AML-193 (cell line): Measurements from ENCODE around the gene PYGB.

Source experiments
- DNase-seq, 2 experiments: peaks; one replicate each; lab custom pipeline; 2025; lab: John Stamatoyannopoulos, UW

The PYGB gene

DNA sequence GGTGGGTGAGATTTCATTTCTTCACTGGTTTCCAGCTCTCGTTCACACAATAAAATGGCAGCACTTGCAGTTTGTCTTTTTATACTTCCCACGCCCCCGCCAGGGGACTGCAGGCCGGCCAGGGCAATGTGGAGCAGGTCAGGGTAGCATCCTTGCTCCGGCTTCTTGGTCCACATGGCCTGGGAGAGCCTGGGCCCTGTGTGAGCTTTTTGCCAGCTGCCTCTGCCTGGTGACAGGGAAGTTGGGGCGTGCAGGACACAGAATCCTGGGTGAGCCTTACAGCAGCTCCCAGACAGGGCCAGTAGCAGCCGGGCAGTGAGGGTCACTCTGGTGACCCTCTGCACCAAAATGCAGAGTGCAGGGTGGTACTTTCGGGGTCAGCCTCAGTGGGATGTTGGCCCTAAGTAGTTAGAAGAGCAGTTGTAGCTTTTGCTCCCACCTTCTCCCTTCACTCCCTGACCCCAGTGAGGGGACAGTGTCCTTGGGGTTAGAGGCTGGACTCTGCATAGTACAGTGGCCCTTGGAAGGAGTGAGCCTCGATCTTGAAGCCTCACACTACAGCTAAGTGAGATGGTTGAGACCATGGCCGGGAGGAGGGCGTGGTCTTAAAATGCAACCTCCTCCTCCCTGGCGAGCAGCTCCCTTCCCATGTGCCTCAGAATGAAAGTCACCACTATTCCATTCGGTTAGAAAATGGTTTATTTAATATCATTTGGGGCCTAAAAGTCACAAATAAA is 23.8 kb downstream of the PYGB start:
- no peak for DNase-seq

DNA sequence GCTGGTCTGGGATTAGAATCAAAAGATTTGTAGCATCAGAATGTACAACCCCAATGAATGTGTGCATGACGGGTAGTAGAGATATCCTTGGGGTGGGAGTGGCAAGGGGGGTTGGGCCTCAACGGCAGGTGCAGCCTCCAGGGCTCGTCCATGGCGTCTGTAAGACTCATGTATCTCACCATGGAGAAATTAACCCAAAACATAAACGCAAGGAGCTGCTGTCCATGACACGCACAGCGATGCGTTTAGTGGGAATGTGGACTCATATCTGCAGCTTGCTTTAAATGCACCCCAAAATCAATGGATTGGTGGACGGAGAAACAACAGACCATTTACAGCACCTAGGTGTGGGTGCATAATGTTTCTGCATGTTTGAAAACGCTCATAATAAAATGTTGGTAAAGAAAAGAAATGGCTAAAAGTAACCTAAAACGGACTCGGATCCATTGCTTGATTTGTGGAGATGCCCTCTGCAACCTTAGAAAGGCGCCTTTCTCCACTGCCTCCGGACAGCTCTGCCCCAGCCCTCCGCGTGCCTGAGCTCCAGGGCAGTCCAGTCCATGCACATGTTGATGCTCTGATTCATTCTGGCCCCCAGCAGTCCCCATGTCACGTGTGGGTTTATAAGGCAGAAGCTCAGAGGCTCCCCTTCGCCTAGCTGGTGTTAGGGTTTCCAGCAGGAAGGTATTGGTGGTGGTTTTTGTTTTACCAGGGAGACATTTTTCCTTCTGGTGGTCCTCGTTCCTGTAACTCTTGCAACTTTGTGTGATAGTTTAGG is 24.5 kb downstream of the PYGB start:
- no peak for DNase-seq

DNA sequence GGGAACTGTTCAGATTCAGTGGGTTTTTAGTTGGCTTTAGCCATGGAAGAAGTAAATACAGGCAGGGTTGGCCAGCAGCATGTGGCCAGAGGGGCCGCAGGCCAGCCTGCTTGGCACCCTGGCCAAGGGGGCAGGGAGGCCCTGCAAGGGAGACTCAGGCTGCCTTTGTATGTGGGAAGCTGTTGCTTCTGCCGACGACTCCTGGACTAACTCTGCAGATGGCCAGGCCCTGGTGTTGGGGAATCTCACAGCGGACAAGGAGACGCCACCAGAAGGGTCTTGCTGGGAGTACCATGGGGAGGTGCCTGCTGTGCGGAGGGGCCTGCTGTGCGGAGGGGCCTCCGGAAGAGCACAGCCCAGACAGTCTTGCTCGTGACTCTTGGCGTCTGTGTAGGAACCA is 25.2 kb downstream of the PYGB start:
- DNase-seq, result no peak

DNA sequence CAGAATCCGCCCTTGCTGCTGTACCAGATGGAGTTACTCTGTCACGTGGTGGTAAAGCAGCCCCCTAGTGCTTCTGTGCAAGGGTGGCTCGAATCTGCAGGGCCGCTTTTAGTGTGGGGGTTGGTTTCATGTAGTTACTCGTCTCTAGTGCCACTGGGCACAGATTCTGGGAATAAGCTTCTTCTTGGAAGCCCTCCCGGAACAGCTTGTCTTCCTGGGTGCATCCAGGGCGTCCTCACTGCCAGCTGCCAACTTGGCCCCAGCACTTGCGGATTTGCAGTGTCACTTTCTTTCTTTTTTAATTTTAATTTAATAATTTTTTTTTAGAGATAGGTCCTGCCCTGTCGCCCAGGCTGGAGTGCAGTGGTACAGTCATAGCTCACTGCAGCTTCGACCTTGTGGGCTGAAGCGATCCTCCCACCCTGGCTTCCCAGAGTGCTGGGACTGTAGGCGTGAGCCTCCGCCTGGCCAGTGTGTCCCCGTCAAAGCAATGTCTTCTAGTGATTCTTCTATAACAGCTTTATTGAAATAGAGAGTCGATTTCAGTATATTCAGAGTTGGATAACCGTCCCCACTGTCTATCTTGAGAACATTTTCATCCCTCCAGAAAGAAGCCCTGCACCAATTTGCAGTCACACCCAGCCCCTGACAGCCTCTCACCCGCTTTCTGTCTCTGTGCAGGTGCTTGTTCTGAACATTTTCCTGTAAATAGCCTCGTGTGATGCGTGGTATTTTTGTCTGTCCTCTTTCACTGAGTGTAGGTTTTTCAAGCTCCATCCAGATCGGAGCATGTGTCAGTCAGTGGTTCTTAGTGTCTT is 25.9 kb downstream of the PYGB start:
- no peak for DNase-seq

DNA sequence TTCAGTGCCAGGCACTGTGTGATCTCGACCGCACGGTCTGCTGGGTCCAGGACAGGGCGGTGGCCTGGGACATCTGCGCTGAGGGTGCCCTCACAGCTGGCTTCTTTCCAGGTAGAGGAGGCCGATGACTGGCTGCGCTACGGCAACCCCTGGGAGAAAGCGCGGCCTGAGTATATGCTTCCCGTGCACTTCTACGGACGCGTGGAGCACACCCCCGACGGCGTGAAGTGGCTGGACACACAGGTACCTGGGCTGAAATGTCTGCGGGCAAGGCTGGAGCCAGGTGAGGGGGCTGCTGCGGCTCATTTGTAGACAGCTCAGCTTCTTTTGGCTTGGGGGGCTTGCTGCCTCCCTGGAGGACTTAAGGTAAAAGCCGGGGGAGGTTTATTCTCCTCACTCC is 26.6 kb downstream of the PYGB start:
- DNase-seq, result no peak

DNA sequence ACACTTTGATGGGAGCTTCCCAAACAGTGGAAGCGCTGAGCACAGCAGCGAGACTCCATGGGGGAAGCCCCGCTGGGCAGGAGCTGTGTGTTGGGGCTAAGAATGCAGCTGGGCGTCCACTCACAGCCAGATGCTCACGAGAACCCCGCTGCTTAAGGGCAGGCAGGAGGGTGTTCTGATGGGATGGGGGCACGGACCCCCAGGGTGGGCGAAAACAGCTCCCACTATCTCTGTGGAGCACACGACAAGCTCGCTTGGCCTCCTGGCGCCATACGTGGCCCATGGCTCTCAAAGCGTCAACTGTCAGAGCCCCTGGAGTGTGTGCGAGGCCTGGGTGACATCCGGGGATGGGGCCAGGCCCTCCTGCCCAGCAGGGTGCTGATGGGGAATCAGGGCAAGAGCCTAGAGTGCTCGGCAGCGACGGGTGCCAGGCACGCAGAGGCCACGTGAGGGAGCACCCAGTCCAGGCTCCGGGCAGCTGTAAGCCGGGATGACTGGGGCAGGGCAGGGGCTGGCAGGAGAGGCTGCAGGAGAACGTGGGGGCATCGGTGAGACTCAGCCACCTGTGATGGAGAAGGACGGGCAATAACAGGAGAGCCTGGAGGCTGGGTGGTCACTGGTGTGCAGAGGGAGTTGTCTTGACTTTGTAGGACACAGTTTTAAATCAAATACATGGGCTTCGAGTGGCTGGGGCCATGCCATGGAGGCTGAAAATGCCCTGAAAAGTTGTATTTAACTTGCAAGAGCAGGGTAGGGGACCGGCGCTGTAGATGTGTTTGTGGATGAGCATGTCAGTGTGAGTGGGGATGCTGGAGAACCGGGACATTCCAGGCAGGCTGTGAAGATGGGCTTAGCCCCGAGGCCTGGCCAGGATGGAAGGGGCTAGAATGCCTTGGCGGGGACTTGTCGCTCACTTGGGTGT is 27.3 kb downstream of the PYGB start:
- no peak for DNase-seq

DNA sequence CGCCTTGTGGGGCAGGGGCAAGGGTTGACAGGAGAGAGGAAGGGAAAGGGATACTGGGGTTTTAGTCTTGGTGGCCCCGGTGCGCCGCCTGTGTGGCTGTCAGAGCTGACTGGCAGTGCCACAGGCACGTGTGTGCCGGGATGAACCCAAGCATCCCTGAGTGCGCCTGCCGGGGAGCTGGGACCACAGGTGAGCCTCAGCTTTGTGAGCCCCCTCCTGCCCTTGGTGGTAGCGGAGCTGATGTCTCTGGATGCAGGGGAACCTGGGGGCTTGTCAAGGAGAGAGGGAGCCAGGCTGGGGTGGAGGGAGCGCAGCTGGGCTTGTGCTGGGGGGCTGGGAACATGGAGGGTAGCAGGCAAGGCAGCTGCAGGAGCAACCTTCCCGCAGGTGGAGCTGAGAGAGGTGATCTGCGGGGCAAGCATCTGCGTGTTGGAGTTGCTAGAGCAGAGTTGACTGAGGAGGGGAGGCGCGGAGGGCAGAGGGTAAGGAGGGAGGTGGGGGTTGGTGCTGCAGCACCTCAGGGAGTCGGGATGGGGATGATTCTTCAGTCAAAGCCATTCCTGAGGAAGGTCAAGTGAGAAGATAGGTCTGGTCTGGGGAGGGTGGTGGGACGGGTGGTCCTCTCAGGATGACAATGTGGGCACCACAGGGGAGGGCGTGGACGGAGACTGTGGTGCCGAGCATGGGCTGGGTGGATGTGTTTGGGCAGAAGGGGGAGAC is 28.1 kb downstream of the PYGB start:
- no peak for DNase-seq

DNA sequence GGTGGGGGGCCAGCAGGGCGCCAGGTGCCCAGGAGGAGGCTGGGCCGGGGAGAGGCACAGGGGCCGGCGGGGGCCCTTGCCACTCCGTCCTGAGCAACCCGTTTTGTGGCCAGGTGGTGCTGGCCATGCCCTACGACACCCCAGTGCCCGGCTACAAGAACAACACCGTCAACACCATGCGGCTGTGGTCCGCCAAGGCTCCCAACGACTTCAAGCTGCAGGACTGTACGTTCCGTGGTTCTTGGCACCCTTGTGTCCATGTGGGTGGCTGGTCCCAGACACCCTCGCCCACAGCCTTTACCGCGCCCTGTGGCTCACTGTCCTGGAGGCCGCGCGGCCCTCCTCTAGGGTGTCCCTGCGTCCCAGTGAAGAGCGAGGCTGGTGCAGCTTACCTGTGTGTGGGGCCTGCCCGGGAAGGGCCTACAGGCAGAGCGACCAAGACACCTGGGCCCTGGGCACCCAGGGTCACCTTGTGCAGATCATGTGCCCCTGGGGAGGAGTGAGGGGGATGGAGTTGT is 28.7 kb downstream of the PYGB start:
- DNase-seq, result no peak

GRCh38 chr20:25277051-25277801 is 29.3 kb downstream of the PYGB start:
- no peak for DNase-seq

DNA sequence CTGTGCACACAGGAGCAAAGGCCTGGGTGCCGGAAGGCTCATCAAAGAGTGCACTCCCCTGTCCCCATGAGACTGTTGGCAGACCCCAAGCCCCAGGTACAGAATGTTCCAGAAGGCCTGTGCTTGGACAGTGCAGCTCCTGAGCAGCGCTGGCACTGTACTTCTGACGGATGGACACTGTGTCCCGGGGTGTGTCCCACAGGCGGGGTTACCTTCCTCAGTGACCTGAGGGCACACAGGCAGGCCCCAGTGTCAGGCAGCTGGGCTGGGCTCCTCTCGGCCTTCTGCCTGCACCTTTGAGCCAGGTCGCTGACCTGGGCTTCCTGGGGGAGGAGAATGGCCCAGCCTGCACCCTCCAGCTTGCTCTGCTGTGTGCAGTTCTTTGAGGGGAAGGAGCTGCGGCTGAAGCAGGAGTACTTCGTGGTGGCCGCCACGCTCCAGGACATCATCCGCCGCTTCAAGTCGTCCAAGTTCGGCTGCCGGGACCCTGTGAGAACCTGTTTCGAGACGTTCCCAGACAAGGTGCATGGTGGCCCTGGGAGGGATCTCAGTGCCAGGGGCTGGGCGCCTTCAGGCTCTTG is 30.1 kb downstream of the PYGB start:
- no peak for DNase-seq

- no peak for DNase-seq
Measured at GRCh38 chr20:25278636-25279361, 30.9 kb downstream of the PYGB start.

DNA sequence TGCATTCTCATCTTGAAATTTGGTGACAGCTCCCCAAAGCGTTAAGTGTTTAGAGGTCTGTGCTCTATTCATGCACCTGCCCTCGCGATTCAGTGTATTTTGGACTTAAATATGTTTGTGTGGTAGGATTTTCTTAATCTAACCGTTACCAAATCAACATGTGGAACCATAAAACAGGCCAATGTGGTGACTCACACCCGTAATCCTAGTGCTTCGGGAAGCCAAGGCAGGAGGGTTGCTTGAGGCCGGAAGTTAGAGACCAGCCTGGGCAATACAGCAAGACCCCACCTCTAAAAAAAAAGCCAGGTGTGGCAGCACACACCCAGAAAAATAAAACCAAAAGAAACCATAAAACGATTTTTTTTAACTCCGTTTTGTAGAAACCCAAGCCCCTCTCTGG is 31.5 kb downstream of the PYGB start:
- DNase-seq, result no peak

DNA sequence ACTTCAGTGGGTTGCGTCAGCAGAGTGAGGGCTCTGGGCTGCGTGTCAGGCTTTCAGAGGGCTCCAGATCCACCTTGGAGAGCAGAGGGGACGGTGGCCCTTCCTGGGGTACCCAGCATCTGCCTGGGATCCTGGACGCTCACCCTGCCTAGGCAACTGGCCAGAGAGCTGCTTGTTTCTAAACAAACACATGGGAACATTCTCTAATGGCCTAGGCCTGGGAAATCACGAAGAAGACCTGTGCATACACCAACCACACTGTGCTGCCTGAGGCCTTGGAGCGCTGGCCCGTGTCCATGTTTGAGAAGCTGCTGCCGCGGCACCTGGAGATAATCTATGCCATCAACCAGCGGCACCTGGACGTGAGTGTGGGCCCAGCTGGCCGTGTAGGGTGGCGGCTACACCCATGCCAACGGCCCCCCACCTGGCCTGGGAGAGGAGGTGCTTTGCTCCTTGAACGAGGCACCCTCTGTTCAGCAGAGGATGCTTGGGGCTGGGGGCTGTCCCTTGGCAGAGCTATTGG is 32.2 kb downstream of the PYGB start:
- DNase-seq, result no peak

- no peak for DNase-seq
Measured at GRCh38 chr20:25280574-25281535, 33.0 kb downstream of the PYGB start.

DNA sequence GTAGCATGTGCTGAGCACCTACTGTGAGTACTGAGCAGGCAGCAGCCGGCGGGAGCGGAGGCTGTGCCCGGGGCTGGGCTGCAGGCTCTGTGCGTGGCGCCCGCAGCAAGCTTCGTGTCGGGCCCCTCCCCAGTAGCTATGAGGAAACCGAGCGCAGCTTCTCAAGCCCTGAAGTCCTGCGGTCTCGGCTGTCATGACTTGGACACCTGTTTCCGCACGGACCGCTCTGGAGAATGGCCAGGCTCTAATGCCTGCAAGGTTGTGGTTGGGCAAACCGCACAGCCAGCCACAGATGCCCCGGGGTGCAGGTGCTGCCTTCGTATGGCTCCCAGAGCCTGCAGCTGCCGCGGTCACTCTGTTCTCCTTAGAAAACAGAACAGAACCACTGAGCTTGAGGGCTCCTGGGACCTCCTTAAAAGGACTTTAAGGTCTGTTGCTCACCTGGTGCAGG is 33.7 kb downstream of the PYGB start:
- DNase-seq, result no peak

- DNase-seq, result no peak
Measured at GRCh38 chr20:25282034-25282781, 34.3 kb downstream of the PYGB start.

- no peak for DNase-seq
Measured at GRCh38 chr20:25282796-25283195, 34.9 kb downstream of the PYGB start.
